22Rv1 (cell line): ENCODE data around the gene MTCL1.

ENCODE experiments used
- CTCF ChIP-seq: fragments of 450-650 bp; IDR thresholded peaks from 2 replicates; pipeline ENCODE4 v1.5.1; 2017; ENCODE audit warnings: mild to moderate bottlenecking
- ZFX ChIP-seq: fragments of 450-650 bp; IDR thresholded peaks from 2 replicates; pipeline ENCODE4 v1.6.1; 2017; ENCODE audit warnings: antibody characterized with exemption, borderline replicate concordance

GRCh38 chr18:8742387-8743361 is 37.3 kb downstream of the MTCL1 start:
- TF ChIP-seq CTCF (no peak), ZFX (no peak)
